Osteoblast (primary cell): ENCODE measurements around the gene CLASP2. TPM values are rescaled to one million over a fixed set of nuclear protein-coding genes. Genes with fewer than 3 reads are reported as not detected.

Source experiments
- small RNA-seq: library from RNA; depleted of rRNA; stranded (forward); fragments of <200 nt; gene quantifications from one replicate; pipeline ENCODE3, GENCODE V24; 2012
- total RNA-seq: library from RNA; depleted of rRNA; stranded (reverse); fragments of >200 nt; gene quantifications from 2 replicates; pipeline ENCODE4 v1.2.3, GENCODE V29; 2012

The CLASP2 gene
- total RNA-seq, 1 donor = 52.1 TPM

Small RNAs within 50 kb of the gene (small RNA-seq; reads per million reads assigned to genes)
- gene COX6CP10 (not detected), gene RNA5SP128 (not detected)

Other genes with a start within 250 kb of the CLASP2 start
- 251 and 283 TPM in 2 replicates for gene PDCD6IP, start 80.4 kb upstream of the CLASP2 start, total RNA-seq